Stimulated activated CD4-positive, alpha-beta T cell treated with anti-CD3 and anti-CD28 coated beads, Interleukin-4, amount 100 ng/mL, for 1 hour (primary cell): ENCODE results near the gene ZNF492.
"Not testable (repeated sequence)": the region's sequence is repeated elsewhere in the genome, so short reads cannot be mapped to it uniquely, and the experiment has no call there.

Experiments used
- DNase-seq: peaks from one replicate; pipeline ENCODE4 v3.0.0-alpha.2; 2020

The ZNF492 gene

DNA sequence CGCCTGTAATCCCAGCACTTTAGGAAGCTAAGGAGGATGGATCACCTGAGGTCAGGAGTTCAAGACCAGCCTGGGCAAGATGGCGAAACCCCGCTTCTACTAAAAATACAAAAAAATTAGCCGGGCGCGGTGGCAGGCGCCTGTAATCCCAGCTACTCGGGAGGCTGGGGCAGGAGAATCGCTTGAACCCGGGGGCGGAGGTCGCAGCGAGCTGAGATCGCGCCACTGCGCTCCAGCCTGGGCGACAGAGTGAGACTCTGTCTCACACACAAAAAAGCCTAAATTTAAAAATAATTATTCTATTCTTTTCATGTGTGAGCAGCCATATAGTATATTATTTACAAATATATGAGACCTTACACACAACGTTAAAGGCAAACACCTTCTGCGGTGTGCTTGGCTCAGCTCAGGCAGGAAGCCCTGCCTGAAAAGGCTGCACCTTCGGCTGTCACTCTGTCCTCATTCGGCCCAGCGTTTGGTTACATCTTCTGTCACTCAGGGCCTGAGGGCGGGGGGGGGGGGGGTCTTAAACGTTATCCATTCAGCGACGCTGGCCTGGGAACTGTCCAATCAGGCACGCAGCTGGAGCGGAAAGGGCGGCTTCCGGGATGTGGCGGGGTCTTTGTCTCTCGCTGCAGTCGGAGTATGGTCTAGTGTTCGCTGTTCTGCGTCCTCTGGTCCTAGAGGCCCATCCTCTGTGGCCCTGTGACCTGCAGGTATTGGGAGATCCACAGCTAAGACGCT is at the start of gene ZNF492:
TSS of gene ZNF492 (plus strand) at position 619 of the 744 bp plus-strand sequence. CDS start 19,076 bp downstream, outside the sequence.
- DNase-seq, result peak; percentile 79

DNA sequence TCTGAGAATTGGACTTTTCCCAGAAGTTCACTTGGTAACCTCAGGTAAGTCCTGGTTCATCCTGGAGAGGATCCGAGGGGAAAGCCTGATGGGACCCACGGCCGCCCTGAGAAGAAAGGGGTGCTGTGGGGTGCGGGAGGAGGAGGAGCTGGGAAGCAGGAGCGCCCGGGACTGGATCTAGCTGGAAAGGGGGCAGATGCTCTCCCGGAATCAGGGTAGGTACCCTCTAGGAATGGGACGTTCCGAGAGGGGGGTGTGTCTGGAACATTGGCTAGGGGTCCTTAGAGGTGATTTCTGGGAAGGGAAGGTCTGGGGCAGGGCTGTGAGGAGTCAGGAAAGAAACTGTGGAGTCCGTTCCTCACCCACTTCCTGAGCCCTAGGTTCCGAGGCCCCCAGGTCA is 38.7 kb upstream of the ZNF492 start:
- DNase-seq, result no peak

DNA sequence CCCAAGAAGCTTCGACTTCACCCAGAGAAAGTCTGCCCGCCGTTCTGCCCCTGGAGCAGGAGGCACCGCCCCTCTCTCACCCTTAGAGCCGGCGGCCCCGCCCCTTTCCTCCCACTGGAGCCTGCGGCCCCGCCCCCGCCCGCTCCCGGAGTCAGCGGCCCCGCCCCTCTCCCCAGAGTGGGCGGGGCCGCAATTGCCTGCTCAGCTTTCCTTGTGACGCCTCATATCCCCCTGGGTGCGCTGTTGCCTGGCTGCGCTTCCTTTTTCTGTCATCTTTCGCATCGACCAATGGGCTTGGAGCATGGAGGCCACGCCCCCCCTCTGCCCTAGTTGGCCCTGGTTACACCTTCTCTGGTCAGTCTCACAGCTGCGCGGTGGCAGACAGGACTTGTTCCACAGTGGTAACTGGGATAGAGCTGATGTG is 38.2 kb upstream of the ZNF492 start:
- DNase-seq, result no peak

DNA sequence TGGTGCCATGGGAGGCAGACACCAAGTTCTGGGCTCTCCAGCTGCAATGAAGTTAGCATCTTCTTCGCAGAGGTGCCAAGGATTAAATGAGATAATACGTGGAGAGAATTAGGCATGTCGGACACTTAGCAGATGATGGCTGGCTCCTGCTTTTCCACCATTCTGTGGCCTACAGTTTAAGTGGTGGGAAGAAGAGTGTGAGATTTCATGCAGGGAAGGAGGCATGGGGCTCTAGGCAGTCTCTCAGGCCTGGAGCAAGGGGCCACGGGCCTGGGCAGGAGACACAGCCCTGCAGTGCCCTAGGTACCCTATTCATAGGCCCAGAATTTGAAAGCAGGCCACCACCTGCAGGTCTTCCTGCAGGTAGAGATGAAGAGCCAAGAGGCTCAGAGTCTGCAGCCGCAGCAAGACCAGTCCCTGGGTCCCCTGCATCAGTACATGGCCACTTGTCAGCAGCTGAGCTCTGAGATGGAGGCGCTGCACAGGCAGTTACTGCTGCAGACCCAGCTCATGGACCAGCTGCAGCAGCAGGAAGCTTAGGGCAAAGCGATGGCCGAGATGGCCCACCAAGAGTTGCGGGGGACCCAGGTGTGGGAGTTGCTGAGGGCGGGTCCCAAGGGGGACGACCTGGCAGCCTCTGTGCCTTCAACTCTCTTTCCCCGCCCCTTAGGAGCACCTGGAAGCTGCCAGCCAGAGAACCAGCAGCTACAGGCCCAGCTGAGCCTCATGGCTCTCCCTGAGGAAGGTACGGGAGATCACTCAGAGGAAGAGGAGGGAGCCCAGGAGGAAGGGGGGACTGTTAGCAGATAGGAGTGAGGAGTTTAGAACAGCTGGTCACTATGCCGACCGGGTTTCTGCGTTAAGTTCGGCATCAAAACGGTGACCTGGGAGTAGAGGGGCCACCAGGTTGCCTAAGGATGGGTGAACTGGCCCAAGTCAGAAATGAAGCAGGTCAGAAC is 33.2 kb upstream of the ZNF492 start:
- no peak for DNase-seq

DNA sequence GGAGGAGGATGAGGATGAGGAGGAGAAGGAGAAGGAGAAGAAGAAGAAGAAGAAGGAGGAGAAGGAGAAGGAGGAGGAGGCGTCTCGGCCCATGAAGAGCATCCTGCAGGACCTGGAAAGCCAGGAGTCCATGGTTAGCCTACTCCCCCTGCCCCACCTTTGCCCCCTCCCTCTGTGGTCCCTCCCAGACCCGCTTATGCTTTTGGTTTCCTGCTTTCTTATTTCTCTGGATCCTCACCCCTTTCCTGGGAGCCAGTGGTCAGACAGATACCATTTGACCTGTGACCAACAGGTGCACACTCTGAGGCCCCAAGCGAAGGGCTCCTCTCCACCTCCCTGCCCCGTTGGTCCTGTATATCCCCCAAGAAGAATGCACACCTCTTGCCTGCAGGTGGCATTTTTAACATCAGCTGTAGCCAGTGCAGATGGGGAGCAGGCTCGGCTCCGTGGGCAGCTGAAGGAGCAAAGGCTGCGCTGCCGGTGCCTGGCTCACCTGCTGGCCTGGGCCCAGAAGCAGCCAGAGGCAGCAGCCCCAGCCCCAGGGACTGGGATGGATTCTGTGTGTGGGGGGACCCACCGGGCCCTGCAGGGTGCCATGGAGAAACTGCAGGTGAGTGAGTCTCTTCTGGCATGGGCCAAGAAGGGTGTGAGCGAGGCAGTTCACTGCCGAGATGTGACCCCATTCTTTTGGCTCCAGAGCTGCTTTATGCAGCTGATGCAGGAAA is 32.1 kb upstream of the ZNF492 start:
- no peak for DNase-seq

DNA sequence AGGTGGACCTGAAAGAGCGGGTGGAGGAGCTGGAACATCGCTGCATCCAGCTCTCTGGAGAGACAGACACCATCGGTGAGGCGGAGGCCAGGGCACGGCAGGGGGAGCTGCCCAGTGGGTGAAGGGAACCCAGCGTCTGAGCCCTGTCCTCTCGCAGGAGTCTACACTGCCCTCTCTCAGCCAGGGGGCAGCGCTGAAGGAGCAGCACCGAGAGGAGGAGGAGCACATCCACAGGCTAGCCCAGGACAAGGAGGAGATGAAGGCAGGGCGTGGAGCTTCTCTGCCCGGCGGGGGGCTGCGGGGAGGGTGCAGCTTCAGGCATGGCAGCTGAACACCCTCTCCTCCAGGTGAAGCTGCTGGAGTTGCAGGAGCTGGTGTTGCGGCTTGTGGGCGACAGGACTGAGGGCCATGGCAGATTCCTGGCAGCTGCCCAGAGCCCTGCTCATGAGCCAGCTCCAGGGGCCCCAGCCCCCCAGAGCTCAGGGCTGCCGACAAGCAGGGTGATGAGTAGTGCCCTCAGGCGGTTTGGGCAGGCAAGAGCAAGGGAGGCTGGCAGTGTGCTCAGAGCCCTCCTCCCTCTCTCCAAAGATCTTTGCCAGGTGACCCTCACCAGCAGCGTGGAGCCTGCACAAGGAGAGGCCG is 31.4 kb upstream of the ZNF492 start:
- DNase-seq, result no peak

DNA sequence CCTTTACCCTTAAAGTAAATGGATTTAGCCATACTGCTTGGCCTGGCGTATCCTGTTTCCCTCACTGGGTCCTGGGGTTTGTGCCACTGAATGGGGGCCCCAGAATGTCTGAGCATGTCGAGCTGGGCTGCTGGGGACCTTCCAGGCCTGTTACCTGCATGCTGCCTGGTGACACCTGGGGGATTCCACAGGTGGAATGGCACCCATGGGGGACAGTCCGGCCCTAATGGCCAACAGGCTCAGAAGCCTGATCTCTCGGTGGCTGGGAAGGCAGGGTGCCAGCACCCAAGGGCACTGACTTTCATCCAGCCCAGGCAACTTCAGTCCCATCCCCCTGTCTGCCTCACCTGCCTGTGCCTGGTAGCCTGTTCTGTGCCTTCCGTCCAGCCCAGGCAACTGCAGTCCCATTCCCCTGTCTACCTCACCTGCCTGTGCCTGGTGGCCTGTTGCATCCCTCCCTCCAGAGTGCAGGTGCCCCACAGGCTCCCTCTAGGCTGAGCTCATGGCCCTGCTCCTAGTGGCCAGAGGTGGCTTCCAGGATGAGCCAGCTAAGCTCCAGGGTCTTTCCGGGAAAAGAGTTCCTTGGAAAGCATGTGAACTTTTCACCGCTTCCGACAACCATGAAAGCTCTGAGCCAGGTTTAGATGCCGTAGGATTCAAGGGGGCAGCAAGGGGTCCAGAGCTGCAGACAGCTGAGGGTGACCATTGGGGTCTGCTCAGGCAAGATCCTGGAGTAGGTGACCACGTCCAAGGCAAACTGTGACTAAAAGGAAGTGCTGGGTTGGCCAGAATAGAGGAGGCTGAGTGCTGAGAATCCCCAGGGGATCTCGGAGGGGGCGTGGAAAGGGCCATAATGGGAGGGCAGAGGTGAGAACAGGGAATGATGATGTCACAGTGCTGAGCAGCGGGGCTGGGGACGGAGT is 30.3 kb upstream of the ZNF492 start:
- DNase-seq, result no peak

DNA sequence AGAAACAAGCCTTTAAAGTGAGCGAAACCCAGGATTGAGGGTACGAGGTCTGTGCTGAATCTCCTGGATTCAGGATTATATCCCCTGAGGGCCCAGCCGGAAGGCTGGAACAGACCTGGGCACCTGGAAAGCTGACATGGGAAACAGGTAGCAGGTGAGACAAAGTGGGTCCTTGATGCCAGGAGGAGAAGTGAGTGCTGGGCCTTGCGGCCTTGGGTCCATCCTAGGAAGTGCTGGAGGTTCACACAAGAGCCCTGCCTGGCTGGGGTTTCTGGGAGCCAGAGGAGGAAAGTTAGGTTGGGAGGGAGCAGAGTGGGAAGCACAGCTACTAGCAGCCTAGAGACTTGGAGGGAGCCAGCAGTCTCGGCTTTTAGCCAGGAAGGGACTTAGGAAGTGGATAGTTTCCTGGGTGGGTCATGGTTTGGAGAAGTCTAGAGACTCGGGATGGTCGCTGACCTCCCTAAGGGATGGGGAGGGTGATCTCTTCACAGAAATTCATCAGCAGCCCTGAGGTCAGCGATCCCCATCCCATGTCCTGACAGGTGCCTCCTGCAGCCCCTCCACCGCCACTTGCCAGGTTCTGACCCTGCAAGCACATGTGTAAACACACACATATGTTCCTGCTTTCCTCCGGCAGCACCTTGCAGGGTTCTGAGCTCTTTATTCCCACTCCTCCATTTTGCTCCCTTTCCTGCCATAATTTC is 29.4 kb upstream of the ZNF492 start:
- DNase-seq, result no peak

DNA sequence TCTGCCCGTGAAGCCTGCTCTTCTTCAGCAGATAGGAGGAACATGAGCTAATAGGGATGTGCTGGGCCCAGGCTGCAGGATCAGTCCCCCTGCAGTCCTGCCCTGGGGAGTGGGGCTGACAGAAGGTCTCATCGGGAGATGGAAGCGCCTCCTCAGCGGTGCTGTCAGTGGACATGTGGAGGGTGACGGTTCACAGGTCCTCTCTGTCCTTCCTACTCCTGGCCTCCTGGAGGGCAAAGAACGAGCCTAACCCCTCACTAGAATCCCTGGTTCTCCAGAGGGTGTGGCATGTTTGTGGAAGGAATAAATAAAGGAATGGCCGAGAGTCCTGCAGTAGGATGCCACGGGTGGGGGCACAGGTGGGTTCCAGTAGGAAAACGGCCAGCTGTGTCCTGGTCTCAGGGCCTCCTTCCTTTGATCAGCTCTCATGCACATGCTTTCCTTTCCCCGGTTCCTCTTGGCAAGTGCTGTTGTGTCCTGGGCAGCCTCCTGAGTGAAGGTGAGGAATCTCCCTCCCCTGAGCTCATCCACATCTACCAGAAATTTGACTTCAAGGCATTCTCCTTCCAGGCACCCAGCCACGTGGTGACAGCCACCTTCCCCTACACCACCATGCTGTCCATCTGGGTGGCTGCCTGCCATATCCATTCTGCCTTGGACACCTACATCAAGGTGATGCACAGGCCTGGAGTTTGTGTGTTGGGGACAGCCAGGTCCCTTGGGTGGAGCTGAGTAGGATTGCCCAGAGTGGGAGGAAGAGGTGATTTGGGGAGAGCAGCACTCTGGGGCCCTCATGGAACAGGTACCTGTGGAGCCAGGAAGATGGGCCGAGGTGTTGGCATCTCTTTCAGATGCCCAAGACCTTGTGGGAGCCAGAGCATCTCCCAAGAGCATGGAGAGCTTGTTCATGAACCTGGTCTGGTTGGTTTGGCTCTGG is 28.6 kb upstream of the ZNF492 start:
- DNase-seq, result no peak

DNA sequence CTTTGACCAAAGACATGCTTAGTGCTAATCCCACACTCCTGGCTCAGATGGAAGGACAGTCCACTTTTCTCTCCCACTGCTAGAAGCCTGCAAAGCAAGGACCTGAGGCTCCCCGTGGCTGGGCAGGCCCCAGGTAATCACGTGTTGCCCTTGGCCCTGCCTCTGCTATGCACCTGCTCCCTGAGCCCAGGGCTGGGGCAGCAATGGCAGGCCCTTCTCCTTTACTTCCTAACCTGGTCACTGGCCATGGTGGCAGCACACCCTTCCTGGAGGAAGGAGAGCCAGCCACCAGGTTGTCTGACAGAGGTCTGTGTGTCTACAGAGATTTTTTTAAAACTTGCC is 27.9 kb upstream of the ZNF492 start:
- DNase-seq, result no peak

DNA sequence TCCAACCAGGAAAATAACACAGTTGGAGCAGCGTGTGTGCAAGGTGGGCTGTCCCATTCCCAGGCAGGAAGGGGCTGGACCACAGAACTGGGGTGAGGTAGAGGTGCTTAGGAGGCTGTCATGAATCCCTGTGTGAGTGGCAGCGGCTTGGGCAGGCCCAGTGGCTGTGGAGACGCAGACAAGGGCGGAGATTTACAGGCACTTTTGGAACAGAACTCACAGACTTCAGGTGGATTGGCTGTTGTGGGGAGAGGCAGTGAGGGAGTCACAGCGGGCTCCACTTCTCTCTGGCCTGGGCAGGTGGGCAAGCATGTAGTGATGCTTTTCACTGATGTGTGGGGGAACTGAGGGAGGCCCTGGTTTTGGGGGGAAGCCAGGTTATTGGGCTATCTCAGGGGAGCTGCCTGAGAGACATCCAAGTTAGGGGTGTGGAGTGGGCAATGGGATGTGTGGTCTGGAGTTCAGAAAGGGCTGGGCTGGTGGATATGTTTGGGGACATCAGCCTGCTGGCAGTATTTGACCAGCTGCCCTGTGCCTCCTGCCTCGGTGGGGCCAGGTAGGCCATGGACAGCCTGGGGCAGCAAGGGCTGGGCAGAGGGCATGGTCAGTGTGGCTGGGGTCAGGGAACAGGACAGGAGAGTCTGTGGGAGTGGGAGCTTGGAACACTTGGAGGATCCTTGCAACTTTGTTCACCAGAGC is 27.0 kb upstream of the ZNF492 start:
- no peak for DNase-seq

DNA sequence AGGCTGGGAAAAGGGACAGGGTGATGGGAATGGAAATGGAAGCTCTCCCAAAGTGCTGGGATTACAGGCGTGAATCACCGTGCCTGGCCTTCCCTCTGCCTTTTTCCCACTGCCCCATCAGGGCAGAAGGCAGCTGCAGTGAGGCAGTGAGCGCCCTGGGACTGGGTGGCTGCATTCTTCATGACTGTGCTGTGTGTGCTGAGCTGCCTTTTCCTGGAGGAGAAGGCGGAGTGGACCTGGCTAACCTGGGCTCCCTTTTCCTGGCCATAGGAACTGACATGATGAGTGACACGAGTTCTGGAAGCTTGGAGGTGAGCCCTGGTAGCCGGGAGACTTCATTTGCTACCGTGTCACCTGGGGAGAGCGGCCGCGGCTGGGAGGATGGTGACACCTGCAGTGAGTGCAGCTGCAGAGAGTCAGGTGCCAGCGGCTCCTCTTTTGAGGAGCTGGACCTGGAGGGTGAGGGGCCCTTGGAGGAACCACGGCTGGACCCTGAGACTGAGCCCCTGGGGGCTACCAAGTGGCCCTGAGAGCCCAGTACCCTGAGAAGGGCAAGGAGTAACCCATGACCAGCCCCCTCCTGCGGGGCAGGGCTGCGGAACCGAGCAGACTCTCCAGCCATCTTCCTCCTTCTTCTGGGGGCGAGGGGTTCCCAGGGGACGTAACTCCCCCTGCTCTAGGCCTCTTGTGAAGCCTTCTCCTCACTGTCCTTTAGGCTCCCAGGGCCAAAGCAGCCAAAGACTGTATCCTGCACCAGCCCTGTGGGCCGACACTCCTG is 26.3 kb upstream of the ZNF492 start:
- no peak for DNase-seq

DNA sequence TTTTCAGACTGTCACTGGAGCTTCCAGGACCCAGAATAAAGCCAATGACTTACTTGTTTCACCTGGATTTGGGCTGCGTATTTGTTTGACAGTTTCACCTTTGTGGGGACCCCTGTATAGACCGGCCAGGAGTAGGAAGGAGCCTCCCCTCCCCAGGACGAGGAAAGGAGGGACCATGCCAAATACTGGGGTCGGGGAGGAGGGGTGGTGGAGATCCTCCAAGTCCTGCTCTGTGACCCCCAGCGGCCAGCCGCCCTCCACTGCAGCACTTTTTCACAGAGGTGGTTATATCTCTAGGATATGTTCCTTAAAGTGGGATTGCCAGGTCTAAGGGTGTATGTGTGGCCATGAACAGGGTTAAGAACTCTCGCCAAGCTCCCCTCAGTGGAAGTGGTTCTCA is 25.7 kb upstream of the ZNF492 start:
- no peak for DNase-seq

DNA sequence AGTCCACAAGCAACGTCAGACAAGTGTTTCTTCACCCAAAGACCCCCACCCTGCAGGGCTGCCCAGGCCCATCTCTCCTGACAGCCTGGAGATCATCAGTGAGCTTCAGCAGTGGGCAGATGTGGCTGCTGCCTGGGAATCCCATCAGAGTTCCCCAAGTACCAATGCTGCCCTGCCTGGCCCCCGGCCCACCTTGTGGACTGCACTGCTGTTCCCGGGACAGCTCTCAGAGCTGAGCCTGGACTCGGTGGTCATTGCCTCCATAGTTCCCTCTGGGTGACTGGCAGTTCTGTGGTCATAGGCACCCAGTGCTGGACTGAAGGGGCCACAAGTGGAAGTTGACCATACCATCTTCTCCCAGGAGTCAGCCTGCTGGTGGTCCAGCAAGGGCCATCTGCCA is 24.5 kb upstream of the ZNF492 start:
- no peak for DNase-seq

DNA sequence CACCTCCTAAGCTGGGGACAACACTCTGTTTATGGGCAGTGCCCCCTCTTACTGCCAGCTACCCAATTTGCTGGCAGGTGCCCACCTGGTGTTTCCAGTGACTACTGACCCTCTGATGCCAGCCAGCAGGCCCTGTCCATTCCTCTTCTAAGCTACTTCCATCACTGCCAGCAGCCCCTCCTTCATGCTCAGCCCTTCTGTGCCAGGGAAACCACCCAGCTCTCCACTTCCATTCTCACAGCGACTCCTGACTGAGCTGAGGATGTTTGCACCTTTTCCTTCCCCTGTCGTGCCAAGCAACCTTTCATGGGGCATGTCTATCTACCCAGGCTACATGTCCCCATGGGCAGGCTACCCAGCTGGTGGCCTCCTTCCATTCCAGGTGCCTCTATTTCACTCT is 24.0 kb upstream of the ZNF492 start:
- DNase-seq, result no peak

DNA sequence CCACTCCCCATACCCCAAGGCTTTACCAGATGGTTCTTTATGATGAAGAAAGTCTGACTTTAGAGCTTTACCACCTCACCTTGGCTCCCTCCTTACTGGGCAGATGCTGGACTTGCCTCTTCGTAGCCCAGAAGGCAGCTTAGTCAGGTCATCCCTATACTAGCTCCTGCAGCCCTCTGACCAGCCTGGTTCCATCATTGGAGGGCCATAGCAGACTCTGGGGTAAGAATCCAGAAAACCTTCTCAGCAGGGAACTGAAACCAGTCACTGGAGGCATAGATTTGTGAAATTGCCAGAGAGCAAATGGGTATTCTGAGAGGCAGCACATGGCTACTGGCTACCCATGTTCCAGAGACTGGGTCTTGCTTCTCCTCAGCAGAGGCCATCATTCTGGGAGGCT is 21.8 kb upstream of the ZNF492 start:
- no peak for DNase-seq

DNA sequence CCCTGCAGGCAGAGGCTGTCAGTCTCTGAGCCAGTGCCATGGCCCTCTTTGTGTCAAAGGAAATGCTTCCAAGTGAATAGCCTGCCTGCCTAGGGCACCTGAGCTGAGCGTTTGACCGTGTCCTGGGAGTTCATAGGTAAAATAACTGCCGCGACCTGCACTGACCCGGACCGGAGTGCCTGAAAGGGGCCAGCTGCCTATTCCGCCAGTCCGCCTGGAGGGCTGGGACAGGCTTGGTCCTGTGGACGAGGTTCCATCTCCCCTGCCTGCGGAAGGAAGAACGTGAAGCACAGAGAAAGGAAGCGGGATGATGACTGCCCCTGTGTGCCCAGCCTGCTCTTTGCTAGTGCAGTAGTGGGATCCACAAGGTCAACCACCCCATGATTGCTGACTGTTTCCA is 17.5 kb upstream of the ZNF492 start:
- DNase-seq, result no peak

DNA sequence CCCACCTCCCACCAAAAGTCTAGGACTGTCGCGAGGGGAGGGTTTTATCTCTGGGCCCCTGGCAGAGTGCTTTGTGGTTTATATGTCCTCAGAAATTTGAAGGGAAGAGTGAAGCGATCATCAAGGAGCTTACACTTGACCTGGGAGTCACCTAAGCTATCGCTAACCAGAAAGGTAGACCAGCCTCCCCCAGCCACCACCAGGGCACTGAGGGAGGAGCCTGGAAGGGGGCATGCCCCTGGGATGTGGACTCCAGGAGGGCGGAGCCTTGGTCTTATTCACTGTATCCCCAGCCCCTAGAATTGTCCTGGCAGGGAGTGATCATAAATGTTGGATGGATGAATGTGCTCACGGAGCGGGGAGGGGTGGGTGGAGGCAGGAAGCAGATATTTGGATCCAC is 16.9 kb upstream of the ZNF492 start:
- not testable (repeated sequence) for DNase-seq
